Amygdala (tissue), 56 donors: ENCODE measurements around the gene CCNE1.
"Not testable (repeated sequence)": the region's sequence is repeated elsewhere in the genome, so short reads cannot be mapped to it uniquely, and the experiment has no call there.

ENCODE experiments used
- DNase-seq, 56 donors: peaks; one replicate each; lab custom pipeline; 2025; lab: John Stamatoyannopoulos, UW

Gene CCNE1

GRCh38 chr19:29785955-29786589 is 25.7 kb upstream of the CCNE1 start:
- DNase-seq = no peak

GRCh38 chr19:29787281-29787680 is 24.5 kb upstream of the CCNE1 start:
- DNase-seq = no peak

- no peak for DNase-seq
Measured at GRCh38 chr19:29789007-29789406, 22.8 kb upstream of the CCNE1 start.

- DNase-seq = no peak
Measured at GRCh38 chr19:29793116-29793727, 18.6 kb upstream of the CCNE1 start.

GRCh38 chr19:29794490-29794889 is 17.3 kb upstream of the CCNE1 start:
- DNase-seq = not testable (repeated sequence)

GRCh38 chr19:29795461-29796172 is 16.2 kb upstream of the CCNE1 start:
- no peak for DNase-seq

GRCh38 chr19:29796173-29796573 is 15.6 kb upstream of the CCNE1 start:
- peak in 4 of 56 donors; percentile 12 to 20 (median 16) for DNase-seq

- no peak for DNase-seq
Measured at GRCh38 chr19:29798774-29799497, 12.9 kb upstream of the CCNE1 start.

GRCh38 chr19:29800100-29800825 is 11.5 kb upstream of the CCNE1 start:
- DNase-seq = no peak

- DNase-seq = not testable (repeated sequence)
Measured at GRCh38 chr19:29803951-29804350, 7.8 kb upstream of the CCNE1 start.

GRCh38 chr19:29804493-29804892 is 7.3 kb upstream of the CCNE1 start:
- no peak for DNase-seq

GRCh38 chr19:29805031-29805965 is 6.5 kb upstream of the CCNE1 start:
- peak in 2 of 56 donors; percentile 8 to 12 for DNase-seq

- peak in 1 of 56 donors; percentile 13 for DNase-seq
Measured at GRCh38 chr19:29806098-29806866, 5.5 kb upstream of the CCNE1 start.

GRCh38 chr19:29807178-29807577 is 4.6 kb upstream of the CCNE1 start:
- DNase-seq = no peak

- no peak for DNase-seq
Measured at GRCh38 chr19:29807870-29808405, 3.9 kb upstream of the CCNE1 start.

GRCh38 chr19:29809795-29810503 is 1.8 kb upstream of the CCNE1 start:
- no peak for DNase-seq

- no peak for DNase-seq
Measured at GRCh38 chr19:29810504-29810871, 1.3 kb upstream of the CCNE1 start.
